AG09319 (cell line): ENCODE measurements around the gene ABCB9.
A peak's percentile ranks its signal among the peaks of the same experiment; 100 is the strongest.

ENCODE experiments used
- DNase-seq: peaks from one replicate; pipeline ENCODE4 v3.0.0-alpha.2; 2010; ENCODE audit warnings: low read depth; ENCODE audit errors: extremely low read depth
- TF ChIP-seq, protein P1 (sequence below): IDR thresholded peaks from 2 replicates; pipeline ENCODE4 v1.5.1; 2011; ENCODE audit warnings: low read depth, mild to moderate bottlenecking, inconsistent platforms, low read length, moderate library complexity

The ABCB9 gene

DNA sequence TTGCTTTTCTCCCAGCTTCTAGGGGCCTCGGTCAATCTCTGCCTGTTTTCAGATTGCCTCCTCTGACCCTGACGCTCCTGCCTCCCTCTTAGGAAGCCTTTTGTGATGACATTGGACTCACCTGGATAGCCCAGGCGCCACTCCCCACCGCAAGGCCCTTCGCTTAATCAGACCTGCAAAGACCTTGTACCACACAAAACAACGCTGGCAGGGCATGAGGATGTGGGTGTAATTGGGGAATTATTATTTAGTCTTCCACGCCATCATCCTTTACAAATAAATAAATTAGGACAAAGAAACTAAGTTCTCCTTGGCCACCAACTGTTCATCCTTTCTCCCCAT is 62.6 kb downstream of the ABCB9 start:
- TF ChIP-seq, protein P1, sequence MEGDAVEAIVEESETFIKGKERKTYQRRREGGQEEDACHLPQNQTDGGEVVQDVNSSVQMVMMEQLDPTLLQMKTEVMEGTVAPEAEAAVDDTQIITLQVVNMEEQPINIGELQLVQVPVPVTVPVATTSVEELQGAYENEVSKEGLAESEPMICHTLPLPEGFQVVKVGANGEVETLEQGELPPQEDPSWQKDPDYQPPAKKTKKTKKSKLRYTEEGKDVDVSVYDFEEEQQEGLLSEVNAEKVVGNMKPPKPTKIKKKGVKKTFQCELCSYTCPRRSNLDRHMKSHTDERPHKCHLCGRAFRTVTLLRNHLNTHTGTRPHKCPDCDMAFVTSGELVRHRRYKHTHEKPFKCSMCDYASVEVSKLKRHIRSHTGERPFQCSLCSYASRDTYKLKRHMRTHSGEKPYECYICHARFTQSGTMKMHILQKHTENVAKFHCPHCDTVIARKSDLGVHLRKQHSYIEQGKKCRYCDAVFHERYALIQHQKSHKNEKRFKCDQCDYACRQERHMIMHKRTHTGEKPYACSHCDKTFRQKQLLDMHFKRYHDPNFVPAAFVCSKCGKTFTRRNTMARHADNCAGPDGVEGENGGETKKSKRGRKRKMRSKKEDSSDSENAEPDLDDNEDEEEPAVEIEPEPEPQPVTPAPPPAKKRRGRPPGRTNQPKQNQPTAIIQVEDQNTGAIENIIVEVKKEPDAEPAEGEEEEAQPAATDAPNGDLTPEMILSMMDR: no peak
- DNase-seq: no peak

GRCh38 chr12:122902854-122903692 is 63.2 kb downstream of the ABCB9 start:
- no peak for DNase-seq

DNA sequence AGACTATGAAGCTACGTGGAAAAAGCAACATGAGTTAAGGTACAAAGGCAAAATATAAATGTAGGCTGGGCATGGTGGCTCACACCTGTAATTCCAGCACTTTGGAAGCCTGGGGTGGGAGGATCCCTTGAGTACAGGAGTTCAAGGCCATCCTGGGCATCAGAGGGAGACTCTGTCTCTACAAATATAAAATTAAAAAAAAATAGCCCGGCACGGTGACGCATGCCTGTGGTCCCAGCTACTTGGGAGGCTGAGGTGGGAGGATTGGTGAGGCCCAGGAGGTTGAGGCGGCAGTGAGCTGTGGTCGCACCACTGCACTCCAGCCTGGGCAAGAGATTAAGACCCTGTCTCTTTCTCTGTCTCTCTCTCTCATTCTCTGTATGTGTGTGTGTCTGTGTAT is 66.4 kb downstream of the ABCB9 start:
- no peak for DNase-seq
- TF ChIP-seq, protein P1: no peak

More at GRCh38 chr12:122902854-122903692, 63.2 kb downstream of the ABCB9 start:
- TF ChIP-seq, protein P1: no peak

DNA sequence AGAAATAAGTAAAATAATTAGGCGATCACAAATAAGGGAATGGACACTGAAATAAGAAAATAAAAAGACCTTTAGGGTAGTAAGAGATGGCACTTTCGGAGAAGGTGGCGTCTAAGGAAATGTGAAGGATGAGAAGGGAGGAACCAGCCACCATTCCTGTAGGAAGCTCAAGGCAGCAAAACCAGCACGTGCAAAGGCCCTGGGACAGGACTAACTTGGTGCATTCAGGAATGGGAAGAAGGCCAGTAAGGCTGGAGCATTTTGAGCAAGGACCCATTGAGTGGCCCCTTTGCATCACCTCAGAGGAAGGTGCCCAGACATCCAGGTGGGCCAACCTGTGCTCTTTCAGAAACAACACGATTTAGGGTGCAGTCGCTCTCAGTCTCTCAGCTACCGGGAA is 69.6 kb downstream of the ABCB9 start:
- DNase-seq: no peak
- TF ChIP-seq, protein P1: no peak

GRCh38 chr12:122895704-122896636 is 70.3 kb downstream of the ABCB9 start, which contains the start of gene VPS37B:
Gene VPS37B (minus strand): TSS chr12:122896124. CDS start chr12:122896062, 62 bp downstream.
- TF ChIP-seq, protein P1: no peak
- peak; percentile 71 for DNase-seq

DNA sequence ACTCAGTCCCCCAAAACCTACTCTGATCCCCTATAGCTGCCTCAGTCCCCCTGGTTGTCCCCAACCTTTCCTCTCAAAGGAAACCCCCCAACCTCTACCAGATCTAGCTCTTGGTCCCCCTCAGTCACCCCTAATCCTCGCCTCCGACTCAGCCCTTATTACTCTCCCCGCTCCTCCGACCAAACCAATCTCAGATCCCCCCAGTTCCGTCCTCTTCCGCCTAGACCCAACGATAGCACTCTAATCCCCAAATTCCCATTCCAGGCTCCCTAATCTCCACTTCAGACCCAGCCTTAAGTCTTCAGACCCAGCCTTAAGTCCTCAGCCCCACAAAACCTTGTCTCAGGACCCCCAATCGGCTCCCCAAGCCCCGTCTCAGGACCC is 71.0 kb downstream of the ABCB9 start:
- TF ChIP-seq, protein P1: no peak
- DNase-seq: no peak
